ENCODE data around the gene HSDL2.
"Not testable (repeated sequence)": the region's sequence is repeated elsewhere in the genome, so short reads cannot be mapped to it uniquely, and the experiment has no call there.

Gene HSDL2

DNA sequence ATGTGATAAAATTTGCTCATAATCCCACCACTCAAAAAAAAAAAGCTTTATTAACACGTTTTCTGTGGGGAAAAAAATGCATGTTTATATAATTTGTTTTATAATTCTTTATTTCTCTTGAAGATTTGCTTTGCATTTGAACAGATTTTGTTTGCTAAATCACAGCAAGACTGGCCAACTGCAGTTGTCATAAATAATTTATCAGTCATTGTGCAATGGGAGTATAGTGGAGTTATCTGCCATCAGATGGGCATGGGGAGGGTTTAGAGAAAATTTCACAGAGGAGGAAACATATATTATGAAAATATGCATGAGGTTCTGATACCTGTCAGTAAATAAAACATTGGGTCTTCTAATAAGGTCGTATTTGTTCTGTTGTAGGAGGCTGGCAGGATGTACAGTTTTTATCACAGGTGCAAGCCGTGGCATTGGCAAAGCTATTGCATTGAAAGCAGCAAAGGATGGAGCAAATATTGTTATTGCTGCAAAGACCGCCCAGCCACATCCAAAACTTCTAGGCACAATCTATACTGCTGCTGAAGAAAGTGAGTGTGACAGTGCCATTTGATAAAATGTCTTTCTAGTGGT lies 23.8 kb downstream of the HSDL2 start:
- DNase-seq: no peak

DNA sequence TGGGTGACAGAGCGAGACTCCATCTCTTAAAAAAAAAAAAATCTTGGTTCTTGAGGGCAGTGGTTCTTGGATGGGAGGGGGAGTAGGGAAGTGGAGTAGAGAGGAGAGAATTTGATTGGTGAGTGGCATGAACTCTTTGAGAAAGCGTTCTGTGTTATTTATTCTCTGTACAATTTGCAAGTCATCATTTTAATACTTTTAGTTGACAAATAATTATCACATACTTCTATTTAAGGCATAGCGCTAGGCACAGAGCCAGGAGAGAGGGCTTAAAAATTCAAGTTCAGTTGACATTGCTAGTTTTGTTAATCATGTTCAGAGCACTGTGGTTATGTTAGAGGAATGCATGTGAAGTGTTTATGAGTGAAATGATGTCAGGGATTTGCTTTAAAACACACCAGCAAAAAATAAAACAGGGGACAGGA lies 24.6 kb downstream of the HSDL2 start:
- no peak for DNase-seq

DNA sequence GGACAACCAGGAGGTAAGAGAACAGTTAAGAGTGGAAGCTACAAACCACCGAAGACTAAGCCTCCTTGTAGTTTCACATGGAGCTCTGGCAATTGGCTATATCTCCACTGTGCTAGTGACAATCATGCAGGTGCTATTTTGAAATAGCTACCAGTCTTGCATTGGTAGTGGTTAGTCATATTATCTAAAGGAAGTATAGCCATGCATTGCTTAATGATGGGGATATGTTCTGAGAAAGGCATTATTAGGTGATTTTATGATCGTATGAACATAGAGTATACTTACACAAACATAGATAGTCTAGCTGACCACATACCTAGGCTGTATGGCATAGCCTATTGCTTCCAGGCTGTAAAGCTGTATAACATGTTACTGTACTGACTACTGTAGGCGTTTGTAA lies 28.4 kb downstream of the HSDL2 start:
- DNase-seq: no peak

GRCh38 chr9:112408819-112409218 lies 28.9 kb downstream of the HSDL2 start:
- no peak for DNase-seq

- no peak for DNase-seq
Observed at GRCh38 chr9:112409758-112410157, 29.9 kb downstream of the HSDL2 start.

- no peak for DNase-seq
Observed at GRCh38 chr9:112411626-112412027, 31.7 kb downstream of the HSDL2 start.

DNA sequence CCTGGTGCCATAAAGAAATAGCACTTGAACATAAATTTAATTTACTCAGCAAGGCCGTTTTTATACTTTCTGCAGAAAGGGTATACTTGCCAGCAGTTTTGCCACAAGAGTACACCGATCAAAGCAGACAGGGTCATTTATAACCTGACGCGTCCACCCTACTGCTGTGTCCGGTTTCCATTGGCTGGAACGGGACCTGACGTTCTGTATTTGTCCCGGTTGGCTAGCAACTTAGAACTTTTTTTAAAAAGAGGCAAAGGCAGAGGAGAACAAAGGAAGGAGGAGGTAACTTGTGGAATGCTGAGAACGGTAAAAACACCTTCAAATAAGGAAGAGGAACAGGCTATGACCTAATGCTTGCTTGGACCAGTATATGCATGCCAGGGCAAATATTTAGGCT lies 33.8 kb downstream of the HSDL2 start:
- not testable (repeated sequence) for DNase-seq

- no peak for DNase-seq
Observed at GRCh38 chr9:112420208-112420607, 40.3 kb downstream of the HSDL2 start.

DNA sequence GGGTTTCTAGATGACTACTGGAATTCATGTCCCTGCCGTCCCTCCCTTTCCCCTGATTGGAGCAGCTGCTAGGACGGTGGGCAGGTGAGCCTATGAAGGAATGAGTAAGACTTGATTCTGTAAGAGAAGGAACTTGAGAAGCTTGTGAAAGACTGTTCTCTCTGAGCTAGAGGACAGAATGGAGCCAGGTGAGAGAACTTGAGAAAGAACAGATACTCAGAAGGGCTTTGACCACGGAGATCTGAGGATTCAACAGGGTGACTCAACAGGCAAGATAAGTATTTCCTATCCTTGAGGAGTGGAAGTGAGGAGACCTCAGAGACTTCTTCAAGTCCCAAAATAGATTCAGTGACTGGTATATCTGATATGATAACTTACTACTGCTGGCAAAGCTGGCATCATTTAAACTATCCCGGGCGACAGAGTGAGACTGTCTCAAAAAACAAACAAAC lies 41.9 kb downstream of the HSDL2 start:
- DNase-seq: no peak

DNA sequence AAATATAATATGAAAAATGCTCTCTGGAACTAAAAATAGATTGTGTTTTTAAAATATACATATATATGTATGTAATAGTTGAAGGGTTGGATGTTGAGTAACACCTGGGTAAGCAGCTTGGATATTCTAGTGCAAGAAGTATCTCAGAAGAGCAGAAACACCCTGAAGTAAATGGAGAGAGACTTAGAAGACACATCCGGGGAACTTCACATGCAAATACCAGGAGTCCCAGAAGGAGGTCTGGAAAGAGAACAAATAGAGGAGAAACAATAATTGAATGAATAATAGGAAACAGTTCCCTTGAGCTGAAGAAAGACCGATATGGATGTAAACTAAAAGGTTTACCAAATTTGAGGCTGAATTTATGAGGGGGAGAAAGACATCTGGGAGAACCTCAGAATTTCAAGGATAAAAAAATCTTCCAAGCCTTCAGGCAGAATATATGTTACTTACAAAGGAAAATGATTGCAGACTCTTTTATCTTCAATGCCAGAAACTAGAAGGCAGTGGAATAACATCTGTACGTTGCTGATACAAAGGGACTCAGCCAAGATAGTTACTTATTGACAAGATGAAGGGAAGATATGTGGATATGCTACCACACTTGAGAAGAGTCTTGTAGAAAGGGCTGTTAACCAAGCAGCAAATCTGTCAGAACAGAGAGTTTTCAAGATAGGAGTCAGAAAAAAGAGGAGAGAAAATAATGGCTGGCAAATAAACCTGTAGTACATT lies 42.7 kb downstream of the HSDL2 start:
- DNase-seq: no peak

DNA sequence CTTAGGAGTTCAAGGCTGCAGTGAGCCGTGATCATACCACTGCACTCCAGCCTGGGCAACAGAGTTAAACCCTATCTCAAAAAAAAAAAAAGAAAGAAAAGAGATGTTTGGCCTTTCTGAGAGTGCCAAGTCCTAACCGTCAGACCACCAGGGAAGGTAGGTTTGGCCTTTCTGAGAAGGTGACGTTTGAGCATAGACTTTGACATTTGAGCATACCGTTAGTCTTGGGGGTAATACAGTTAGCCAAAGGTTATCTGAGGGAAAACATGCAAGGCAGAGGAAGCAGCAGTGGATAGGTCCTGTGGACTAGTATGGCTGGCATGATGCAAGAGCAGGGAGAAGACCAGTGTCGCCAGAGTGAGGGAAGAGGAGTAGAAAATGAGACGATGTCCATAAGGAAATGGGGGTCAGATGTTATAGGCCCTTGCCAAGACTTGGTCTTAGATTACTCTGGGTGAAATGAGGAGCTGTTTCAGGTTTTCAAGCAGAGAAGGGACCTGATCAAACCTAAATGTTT lies 50.2 kb downstream of the HSDL2 start:
- DNase-seq: no peak

GRCh38 chr9:112433499-112434392 lies 53.8 kb downstream of the HSDL2 start:
- no peak for DNase-seq

DNA sequence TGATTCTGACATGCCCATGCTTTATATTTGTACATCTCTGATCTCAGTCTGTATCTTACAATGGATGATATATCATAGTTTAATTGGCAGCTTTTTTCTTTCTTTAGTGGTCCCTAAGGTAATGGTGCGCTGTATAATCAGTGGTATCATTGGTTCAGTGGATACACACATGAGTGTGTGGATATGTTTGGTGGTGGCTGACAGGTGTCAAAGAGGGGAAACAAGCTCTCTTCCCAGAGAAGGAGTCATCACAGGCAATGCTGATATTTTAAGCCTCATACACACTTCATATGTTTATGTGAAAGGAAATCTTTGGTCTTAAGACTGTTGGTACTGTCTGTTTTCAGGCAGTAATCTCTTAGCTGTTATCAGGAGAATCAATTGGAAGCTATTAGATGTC lies 54.6 kb downstream of the HSDL2 start:
- no peak for DNase-seq

- no peak for DNase-seq
Observed at GRCh38 chr9:112437406-112437805, 57.5 kb downstream of the HSDL2 start.

DNA sequence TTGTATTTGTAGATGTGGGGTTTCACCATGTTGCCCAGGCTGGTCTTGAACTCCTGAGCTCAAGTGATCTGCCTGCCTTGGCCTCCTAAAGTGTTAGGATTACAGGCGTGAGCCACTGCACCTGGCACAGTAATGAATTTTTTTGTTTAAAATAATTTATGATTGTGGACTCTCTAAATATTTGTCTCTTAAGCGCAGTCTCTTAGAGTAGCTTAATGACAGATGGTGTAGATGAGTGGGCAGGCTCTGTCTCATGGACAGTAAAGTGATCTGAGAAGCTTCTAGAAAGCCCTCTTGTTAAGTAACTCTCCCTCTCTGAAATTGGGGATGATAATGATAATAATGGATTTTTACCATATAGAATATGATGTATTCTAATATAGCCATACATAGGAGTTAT lies 59.3 kb downstream of the HSDL2 start:
- no peak for DNase-seq

DNA sequence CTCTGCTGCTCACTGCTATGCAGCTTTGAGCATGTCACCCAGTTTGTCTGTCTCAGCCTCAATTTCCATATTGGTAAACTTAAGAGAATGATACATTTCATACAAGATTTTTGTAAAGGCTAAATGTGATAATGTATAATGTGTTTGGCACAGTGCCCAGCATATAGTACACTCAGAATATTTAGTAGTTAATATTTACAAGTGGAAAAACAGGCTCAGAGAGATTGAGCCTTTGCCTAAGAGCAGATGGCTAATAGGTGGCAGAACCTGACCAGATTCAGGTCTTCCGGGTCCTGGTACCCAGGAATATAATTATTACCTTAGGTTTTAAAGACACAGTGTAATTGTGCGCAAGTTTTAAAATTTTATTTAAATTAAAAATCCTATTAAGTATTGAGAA lies 59.9 kb downstream of the HSDL2 start:
- DNase-seq: no peak

- DNase-seq: no peak
Observed at GRCh38 chr9:112443200-112443599, 63.3 kb downstream of the HSDL2 start.

DNA sequence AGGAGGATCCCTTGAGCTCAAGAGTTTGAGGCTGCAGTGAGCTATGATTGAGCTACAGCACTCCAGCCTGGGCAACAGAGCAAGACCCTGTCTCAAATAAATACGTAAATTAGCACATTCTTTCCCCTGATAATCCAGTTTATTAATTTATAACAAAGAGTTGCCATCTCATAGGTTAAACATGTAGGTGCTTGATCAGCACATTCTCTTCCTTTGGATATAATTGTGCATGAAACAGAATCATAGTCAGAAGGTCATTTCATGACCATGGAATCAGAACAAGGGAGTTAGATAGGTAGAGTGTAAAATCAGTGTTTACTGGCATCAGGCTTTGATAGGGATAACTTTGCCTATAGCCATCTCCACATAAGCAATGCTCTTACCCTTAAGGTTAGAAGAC lies 63.7 kb downstream of the HSDL2 start:
- DNase-seq: no peak

DNA sequence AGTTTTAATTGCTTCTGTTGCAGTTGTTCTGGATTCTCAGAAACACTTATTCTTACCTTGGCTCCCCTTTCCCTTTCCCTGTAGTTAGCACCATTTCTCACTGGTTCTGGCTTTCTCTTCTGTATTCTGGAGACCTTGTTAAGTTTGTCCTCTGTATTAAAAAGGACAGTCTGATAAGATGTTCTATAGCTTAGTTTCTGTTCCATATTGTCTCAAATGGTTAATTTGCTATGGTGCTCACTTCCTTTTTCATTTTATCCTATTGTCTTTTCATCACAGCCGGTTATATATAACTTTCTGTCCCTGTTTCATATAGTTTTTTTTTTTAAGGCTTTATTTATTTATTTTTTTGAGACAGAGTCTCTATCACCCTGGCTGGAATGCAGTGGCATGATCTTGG lies 65.3 kb downstream of the HSDL2 start:
- no peak for DNase-seq

- DNase-seq: no peak
Observed at GRCh38 chr9:112446080-112446479, 66.2 kb downstream of the HSDL2 start.

DNA sequence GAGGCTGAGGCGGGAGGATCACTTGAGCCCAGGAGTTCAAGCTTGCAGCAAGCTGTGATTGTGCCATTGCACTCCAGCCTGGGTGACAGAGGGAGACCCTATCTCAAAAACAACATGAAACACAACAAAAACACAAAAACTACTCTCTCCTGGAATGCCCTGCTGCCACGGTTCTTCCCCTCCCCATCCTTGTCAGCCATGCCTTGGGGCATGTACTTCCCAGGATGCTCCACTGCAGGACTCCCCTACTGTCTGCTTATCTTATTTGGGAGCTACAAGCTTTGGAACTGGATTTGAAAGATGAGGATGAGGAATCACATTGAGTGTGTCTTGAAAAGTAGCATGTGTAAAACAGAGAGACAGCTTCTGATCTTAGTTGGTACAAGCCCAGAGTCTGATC lies 66.6 kb downstream of the HSDL2 start:
- DNase-seq: no peak

DNA sequence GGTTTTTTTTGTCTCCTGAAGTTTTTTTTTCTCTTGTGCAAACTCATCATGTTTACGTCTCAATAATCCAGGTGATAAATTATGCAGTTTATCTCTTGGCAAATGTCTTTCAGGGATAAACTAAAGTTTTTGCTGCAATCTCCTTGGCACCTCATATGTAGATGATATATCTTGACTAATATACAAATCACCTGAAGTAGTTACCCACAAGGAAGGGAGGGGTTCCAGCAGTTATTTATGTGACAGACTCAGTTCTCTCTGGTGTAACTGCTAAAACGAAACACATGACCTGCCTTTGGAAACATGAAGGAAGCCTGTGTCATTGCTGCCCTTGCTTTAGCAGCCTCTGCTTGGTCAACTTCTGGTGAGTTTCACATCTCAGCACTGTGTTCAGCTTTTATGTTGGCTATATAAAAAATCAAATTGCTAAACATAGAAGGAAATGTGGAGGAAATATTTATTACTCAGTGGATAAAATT lies 67.4 kb downstream of the HSDL2 start:
- DNase-seq: no peak

DNA sequence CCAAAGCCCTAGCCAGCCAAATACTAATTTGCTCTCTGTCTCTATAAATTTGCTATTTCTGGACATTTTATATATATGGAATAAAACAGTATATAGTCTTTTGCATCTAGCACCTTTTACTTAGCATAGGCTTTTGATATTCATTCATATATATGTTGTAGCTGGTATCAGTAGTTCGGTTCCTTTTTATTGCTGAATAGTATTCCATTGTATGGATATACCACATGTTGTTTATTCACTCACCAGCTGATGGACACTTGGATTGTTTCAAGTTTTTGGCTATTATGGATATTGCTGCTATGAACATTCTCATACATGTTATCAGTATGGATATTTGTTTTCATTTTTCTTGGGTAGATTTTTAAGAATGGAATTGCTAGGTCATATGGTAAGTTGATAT lies 82.9 kb downstream of the HSDL2 start:
- DNase-seq: no peak

GRCh38 chr9:112465352-112465751 lies 85.4 kb downstream of the HSDL2 start:
- DNase-seq: no peak

All from NK-92 treated with Interleukin-12 subunit alpha and Interleukin-12 subunit beta, amount 100 ng/mL, for 24 hours (cell line).